ENCODE measurements around the gene NME4.

NME4 gene

GRCh38 chr16:426115-426905 is 29.3 kb downstream of the NME4 start:
- peaks cover 17% of the 10 kb centered on the region for H3K4me1 ChIP-seq (ENCODE audit: low read length)
- peaks cover 11% of the 10 kb centered on the region for H3K27me3 ChIP-seq (ENCODE audit: low read depth, low read length)
- peaks cover 4% of the 10 kb centered on the region for H3K36me3 ChIP-seq (replicated peaks; ENCODE audit: low read depth, low read length)
- peak overlapping the region; percentile 70 for H3K9ac ChIP-seq (ENCODE audit: low read length)
- H3K9me3 ChIP-seq (ENCODE audit: insufficient read depth, low read length), result no peaks in the 10 kb centered on the region
- H3K79me2 ChIP-seq (ENCODE audit: low read length), result peaks cover 40% of the 10 kb centered on the region
- peaks cover 20% of the 10 kb centered on the region for H4K20me1 ChIP-seq (ENCODE audit: insufficient read depth, low read length)
- no peak for TF ChIP-seq CTCF (IDR thresholded peaks at IDR 0.05; ENCODE audit: low read depth, low read length)
- TF ChIP-seq EZH2phosphoT487 (IDR thresholded peaks at IDR 0.05; ENCODE audit: low read depth), result no peak
- H3K4me2 ChIP-seq (ENCODE audit: low read length), result peak overlapping the region; percentile 86
- H3K27ac ChIP-seq (ENCODE audit: low read length), result no peak overlapping the region
- peak overlapping the region; percentile 97 for H3K4me3 ChIP-seq (ENCODE audit: low read length)
- no peak overlapping the region for H2AFZ ChIP-seq (ENCODE audit: low read depth, low read length)

DNA sequence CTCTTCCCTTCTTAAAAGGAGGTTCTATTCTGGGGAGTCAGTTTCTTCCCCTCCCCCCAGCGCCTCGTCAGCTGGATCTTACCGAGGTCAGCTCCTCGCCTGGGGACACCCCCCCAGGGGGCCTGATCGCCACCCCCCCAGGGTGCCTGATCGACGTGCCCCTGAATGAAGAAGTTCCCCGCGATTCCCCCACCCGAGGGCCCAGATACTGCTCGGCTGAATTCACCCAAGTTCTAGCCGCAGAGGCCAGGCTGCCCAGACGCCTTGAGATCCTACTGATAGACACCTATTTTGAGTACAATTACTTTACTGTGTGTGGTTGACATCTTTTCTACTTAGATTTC is 29.9 kb downstream of the NME4 start:
- Histone ChIP-seq H3K4me1 (ENCODE audit: low read length) (peaks cover 17% of the 10 kb centered on the region), H3K9me3 (ENCODE audit: insufficient read depth, low read length) (no peaks in the 10 kb centered on the region), H3K9ac (ENCODE audit: low read length) (peak overlapping the region; percentile 70), H3K4me3 (ENCODE audit: low read length) (peak overlapping the region; percentile 97), H2AFZ (ENCODE audit: low read depth, low read length) (no peak overlapping the region), H3K27ac (ENCODE audit: low read length) (no peak overlapping the region), H3K4me2 (ENCODE audit: low read length) (peak overlapping the region; percentile 86), H4K20me1 (ENCODE audit: insufficient read depth, low read length) (peaks cover 20% of the 10 kb centered on the region), H3K27me3 (ENCODE audit: low read depth, low read length) (peaks cover 11% of the 10 kb centered on the region), H3K79me2 (ENCODE audit: low read length) (peaks cover 40% of the 10 kb centered on the region), H3K36me3 (replicated peaks; ENCODE audit: low read depth, low read length) (peaks cover 4% of the 10 kb centered on the region)
- TF ChIP-seq EZH2phosphoT487 (IDR thresholded peaks at IDR 0.05; ENCODE audit: low read depth) (no peak), CTCF (IDR thresholded peaks at IDR 0.05; ENCODE audit: low read depth, low read length) (no peak)

GRCh38 chr16:427250-427649 is 30.3 kb downstream of the NME4 start:
- peaks cover 11% of the 10 kb centered on the region for H3K27me3 ChIP-seq (ENCODE audit: low read depth, low read length)

More at GRCh38 chr16:427250-427649, 30.3 kb downstream of the NME4 start:
- Histone ChIP-seq H3K9ac (ENCODE audit: low read length) (no peak overlapping the region), H3K4me1 (ENCODE audit: low read length) (peaks cover 17% of the 10 kb centered on the region), H4K20me1 (ENCODE audit: insufficient read depth, low read length) (peaks cover 20% of the 10 kb centered on the region), H3K27ac (ENCODE audit: low read length) (no peak overlapping the region), H3K79me2 (ENCODE audit: low read length) (peaks cover 40% of the 10 kb centered on the region), H3K4me2 (ENCODE audit: low read length) (peak overlapping the region; percentile 86), H2AFZ (ENCODE audit: low read depth, low read length) (no peak overlapping the region), H3K9me3 (ENCODE audit: insufficient read depth, low read length) (no peaks in the 10 kb centered on the region), H3K36me3 (replicated peaks; ENCODE audit: low read depth, low read length) (peaks cover 4% of the 10 kb centered on the region), H3K4me3 (ENCODE audit: low read length) (peak overlapping the region; percentile 97)
- TF ChIP-seq EZH2phosphoT487 (IDR thresholded peaks at IDR 0.05; ENCODE audit: low read depth) (no peak), CTCF (IDR thresholded peaks at IDR 0.05; ENCODE audit: low read depth, low read length) (no peak)
